Prostate gland (tissue), 2 donors: ENCODE results near the gene CCDC107.

Experiments
- CTCF ChIP-seq, 4 experiments: fragments of 200-600 bp in 2 of 4; fragments of 450-650 bp in 2 of 4; sonication (generic) in 2 of 4; IDR thresholded peaks; 1 replicate in 3 of 4; 2 replicates in 1 of 4; pipeline ENCODE4 v1.5.1; 2016 to 2019; ENCODE audit warnings: antibody characterized with exemption in 4 of 4, mild to moderate bottlenecking in 2 of 4, moderate library complexity in 2 of 4
- POLR2A ChIP-seq: fragments of 450-650 bp; IDR thresholded peaks from one replicate; pipeline ENCODE4 v1.6.1; 2016; ENCODE audit warnings: antibody characterized with exemption, mild to moderate bottlenecking
- POLR2AphosphoS5 ChIP-seq: sonication (generic); formaldehyde crosslinking; IDR thresholded peaks from one replicate; pipeline ENCODE4 v1.6.1; 2017; ENCODE audit warnings: antibody characterized with exemption

GRCh38 chr9:35656831-35657545 lies 1.1 kb upstream of the CCDC107 start:
- no peak for TF ChIP-seq CTCF (IDR thresholded peaks at IDR 0.05)
- TF ChIP-seq POLR2A = no peak
- TF ChIP-seq POLR2AphosphoS5 = no peak
